GM18505 (cell line): ENCODE results near the gene SCGB3A1.

Experiments
- ATAC-seq: cut with Tn5 transposase; IDR thresholded peaks from one replicate; pipeline ENCODE4 v1.9.1; 2021; ENCODE audit not compliant: unreplicated experiment
- POLR2A ChIP-seq: IDR thresholded peaks from 4 replicates; pipeline ENCODE4 v1.6.1; 2011; ENCODE audit warnings: borderline replicate concordance; ENCODE audit not compliant: insufficient read depth, insufficient read length; ENCODE audit errors: extremely low read depth

The SCGB3A1 gene

GRCh38 chr5:180575571-180575970 lies 15.7 kb downstream of the SCGB3A1 start:
- no peak for ATAC-seq
- no peak for TF ChIP-seq POLR2A

DNA sequence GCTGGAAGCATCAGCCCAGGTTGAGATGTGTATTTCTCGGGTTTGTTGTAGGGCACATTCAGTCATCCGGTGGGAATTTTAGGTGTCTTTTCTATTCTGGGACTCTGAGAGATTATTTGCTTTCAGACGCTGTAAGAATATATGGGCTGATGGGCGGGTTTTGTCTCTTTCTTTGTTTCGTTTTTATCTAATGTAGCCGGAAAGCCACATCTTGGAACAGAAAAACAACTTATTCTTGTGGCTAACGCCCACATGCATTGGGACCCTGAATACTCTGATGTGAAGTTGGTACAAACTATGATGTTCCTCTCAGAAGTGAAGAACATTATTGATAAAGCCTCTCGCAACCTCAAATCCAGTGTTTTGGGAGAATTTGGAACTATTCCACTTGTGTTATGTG lies 22.4 kb downstream of the SCGB3A1 start:
- no peak for ATAC-seq
- TF ChIP-seq POLR2A, result no peak

- no peak for ATAC-seq
- TF ChIP-seq POLR2A, result no peak
These were observed 27.3 kb downstream of the SCGB3A1 start for GRCh38 chr5:180563994-180564393.

- no peak for TF ChIP-seq POLR2A
- no peak for ATAC-seq
These were observed 33.1 kb downstream of the SCGB3A1 start for GRCh38 chr5:180558232-180558631.

GRCh38 chr5:180557217-180557809 lies 34.0 kb downstream of the SCGB3A1 start:
- no peak for TF ChIP-seq POLR2A
- ATAC-seq, result no peak

- no peak for ATAC-seq
- no peak for TF ChIP-seq POLR2A
These were observed 36.0 kb downstream of the SCGB3A1 start for GRCh38 chr5:180555168-180555921.

GRCh38 chr5:180553530-180553929 lies 37.8 kb downstream of the SCGB3A1 start:
- TF ChIP-seq POLR2A, result no peak
- no peak for ATAC-seq

- ATAC-seq, result no peak
- TF ChIP-seq POLR2A, result no peak
These were observed 42.7 kb downstream of the SCGB3A1 start for GRCh38 chr5:180548563-180548962.

- no peak for ATAC-seq
- no peak for TF ChIP-seq POLR2A
These were observed 46.1 kb downstream of the SCGB3A1 start for GRCh38 chr5:180545248-180545647.

GRCh38 chr5:180541710-180542109 lies 49.6 kb downstream of the SCGB3A1 start:
- TF ChIP-seq POLR2A, result no peak
- ATAC-seq, result no peak
